Measurements from ENCODE around the gene VRK2. TPM values are rescaled to one million over a fixed set of nuclear protein-coding genes. Genes with fewer than 3 reads are reported as not detected.

The VRK2 gene
- 17.5 and 18.4 TPM in 2 replicates for total RNA-seq

GRCh38 chr2:58046585-58047372, at the start of gene VRK2:
VRK2 (plus strand) TSS chr2:58046806; CDS start chr2:58048832, 2,026 bp downstream.

Other genes starting within 250 kb of the VRK2 start
- gene FANCL, start 194.5 kb downstream of the VRK2 start, total RNA-seq = 9.8 and 11.8 TPM in 2 replicates

Data from smooth muscle cell of bladder (primary cell).